ENCODE data around the gene TTLL5. TPM values are rescaled to one million over a fixed set of nuclear protein-coding genes. Genes with fewer than 3 reads are reported as not detected.

The TTLL5 gene
- total and polyA plus RNA-seq, 2 of the 4 experiments (the other 2 are of a cell fraction): 11.9 to 16.7 TPM

DNA sequence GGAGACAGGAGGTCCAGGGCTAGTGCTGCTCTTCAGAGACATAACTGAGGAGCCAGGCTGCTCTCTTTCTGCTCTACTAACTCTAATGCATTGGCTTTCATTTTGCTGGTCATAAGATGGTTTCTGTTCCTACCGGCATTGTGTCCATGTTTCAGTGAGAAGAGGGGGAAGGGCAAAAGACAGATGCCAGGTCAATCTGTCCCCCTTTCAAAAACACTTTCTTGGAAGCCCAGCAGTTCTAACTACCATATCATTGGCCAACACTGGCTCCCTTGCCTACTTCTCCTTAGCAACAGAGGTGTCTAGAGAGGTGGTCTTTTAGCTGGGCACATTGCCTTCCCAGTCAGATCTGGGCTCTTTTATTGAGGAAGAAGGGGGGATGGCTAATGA, 256.9 kb downstream of the TTLL5 start:
- no peaks in the 10 kb centered on the region for H3K79me1 ChIP-seq (ENCODE audit: low read depth in 1 of 2, low read length in 2 of 2)
- no peak overlapping the region for H3K4me3 ChIP-seq (ENCODE audit: insufficient read depth, low read depth, low read length)
- H3K27me3 ChIP-seq (ENCODE audit: control insufficient read depth, insufficient read depth, low read length): no peaks in the 10 kb centered on the region
- ChIA-PET CTCF (no interaction called here), POLR2A (ENCODE audit: unreplicated experiment) (no interaction called here)
- H2BK20ac ChIP-seq (ENCODE audit: low read depth, low read length): no peak overlapping the region
- H2BK5ac ChIP-seq (ENCODE audit: low read depth, low read length, poor library complexity, severe bottlenecking): no peak overlapping the region
- H2BK15ac ChIP-seq (ENCODE audit: low read depth, low read length): no peak overlapping the region
- no peak overlapping the region for H2AK9ac ChIP-seq (replicated peaks; ENCODE audit: low read depth, low read length, poor library complexity)
- no peak overlapping the region for H3K27ac ChIP-seq (ENCODE audit: insufficient read depth, low read length)
- no peak overlapping the region for H4K8ac ChIP-seq (ENCODE audit: low read depth in 2 of 2, low read length in 2 of 2)
- TF ChIP-seq, protein P1, sequence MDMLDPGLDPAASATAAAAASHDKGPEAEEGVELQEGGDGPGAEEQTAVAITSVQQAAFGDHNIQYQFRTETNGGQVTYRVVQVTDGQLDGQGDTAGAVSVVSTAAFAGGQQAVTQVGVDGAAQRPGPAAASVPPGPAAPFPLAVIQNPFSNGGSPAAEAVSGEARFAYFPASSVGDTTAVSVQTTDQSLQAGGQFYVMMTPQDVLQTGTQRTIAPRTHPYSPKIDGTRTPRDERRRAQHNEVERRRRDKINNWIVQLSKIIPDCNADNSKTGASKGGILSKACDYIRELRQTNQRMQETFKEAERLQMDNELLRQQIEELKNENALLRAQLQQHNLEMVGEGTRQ (IDR thresholded peaks at IDR 0.05; ENCODE audit: low read depth, low read length): no peak
- no peak for TF ChIP-seq RAD21 (IDR thresholded peaks at IDR 0.05; ENCODE audit: low read length)
- no peak for TF ChIP-seq FOS (IDR thresholded peaks at IDR 0.05; ENCODE audit: low read depth, low read length)
- no peak for TF ChIP-seq MAZ (IDR thresholded peaks at IDR 0.05; ENCODE audit: borderline replicate concordance, low read depth, low read length)
- no peak for TF ChIP-seq BHLHE40 (IDR thresholded peaks at IDR 0.05; ENCODE audit: low read depth, low read length)
- no peak for TF ChIP-seq MAFK (IDR thresholded peaks at IDR 0.05; ENCODE audit: low read depth, low read length)
- TF ChIP-seq MXI1 (IDR thresholded peaks at IDR 0.05; ENCODE audit: borderline replicate concordance, low read depth, low read length): no peak
- no peak for TF ChIP-seq NFE2L2 (IDR thresholded peaks at IDR 0.05; ENCODE audit: low read depth, low read length)
- TF ChIP-seq RCOR1 (IDR thresholded peaks at IDR 0.05; ENCODE audit: insufficient replicate concordance, low read length): no peak
- no peak for TF ChIP-seq SMC3 (IDR thresholded peaks at IDR 0.05; ENCODE audit: low read depth, low read length)
- TF ChIP-seq CEBPB (IDR thresholded peaks at IDR 0.05; ENCODE audit: low read depth, low read length): no peak
- no peak for TF ChIP-seq RFX5 (IDR thresholded peaks at IDR 0.05; ENCODE audit: low read depth, low read length)
- TF ChIP-seq, protein P2, sequence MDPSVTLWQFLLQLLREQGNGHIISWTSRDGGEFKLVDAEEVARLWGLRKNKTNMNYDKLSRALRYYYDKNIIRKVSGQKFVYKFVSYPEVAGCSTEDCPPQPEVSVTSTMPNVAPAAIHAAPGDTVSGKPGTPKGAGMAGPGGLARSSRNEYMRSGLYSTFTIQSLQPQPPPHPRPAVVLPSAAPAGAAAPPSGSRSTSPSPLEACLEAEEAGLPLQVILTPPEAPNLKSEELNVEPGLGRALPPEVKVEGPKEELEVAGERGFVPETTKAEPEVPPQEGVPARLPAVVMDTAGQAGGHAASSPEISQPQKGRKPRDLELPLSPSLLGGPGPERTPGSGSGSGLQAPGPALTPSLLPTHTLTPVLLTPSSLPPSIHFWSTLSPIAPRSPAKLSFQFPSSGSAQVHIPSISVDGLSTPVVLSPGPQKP (IDR thresholded peaks at IDR 0.05; ENCODE audit: borderline replicate concordance, low read depth, low read length): no peak
- TF ChIP-seq POLR2A (IDR thresholded peaks at IDR 0.05; ENCODE audit: low read depth, low read length): no peak
- TF ChIP-seq CHD1 (IDR thresholded peaks at IDR 0.05; ENCODE audit: low read depth, low read length): no peak
- TF ChIP-seq, protein P3, sequence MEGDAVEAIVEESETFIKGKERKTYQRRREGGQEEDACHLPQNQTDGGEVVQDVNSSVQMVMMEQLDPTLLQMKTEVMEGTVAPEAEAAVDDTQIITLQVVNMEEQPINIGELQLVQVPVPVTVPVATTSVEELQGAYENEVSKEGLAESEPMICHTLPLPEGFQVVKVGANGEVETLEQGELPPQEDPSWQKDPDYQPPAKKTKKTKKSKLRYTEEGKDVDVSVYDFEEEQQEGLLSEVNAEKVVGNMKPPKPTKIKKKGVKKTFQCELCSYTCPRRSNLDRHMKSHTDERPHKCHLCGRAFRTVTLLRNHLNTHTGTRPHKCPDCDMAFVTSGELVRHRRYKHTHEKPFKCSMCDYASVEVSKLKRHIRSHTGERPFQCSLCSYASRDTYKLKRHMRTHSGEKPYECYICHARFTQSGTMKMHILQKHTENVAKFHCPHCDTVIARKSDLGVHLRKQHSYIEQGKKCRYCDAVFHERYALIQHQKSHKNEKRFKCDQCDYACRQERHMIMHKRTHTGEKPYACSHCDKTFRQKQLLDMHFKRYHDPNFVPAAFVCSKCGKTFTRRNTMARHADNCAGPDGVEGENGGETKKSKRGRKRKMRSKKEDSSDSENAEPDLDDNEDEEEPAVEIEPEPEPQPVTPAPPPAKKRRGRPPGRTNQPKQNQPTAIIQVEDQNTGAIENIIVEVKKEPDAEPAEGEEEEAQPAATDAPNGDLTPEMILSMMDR (conservative IDR thresholded peaks at IDR 0.05; ENCODE audit: low read depth, low read length): no peak
- H3K23ac ChIP-seq (ENCODE audit: low read depth, low read length): no peak overlapping the region
- no peak overlapping the region for H3K56ac ChIP-seq (ENCODE audit: extremely low read depth, insufficient read depth, low read length)
- H3K9ac ChIP-seq (ENCODE audit: low read depth, low read length): no peak overlapping the region
- no peak overlapping the region for H3K4me2 ChIP-seq (ENCODE audit: low read depth, low read length)
- no peaks in the 10 kb centered on the region for H3K4me1 ChIP-seq (ENCODE audit: control insufficient read depth, insufficient read depth, low read length)
- dilution Hi-C loops (cut with HindIII; ENCODE audit: low sequenced_read_pairs, unreplicated experiment) (no loop called here), intact Hi-C loops (cut with micrococcal nuclease) (no loop called here), in situ Hi-C loops (cut with MboI; ENCODE audit: low sequenced_read_pairs) (no loop called here)
- H2AK5ac ChIP-seq (ENCODE audit: low read depth, low read length): no peak overlapping the region
- H3K36me3 ChIP-seq (ENCODE audit: control insufficient read depth, insufficient read depth, low read length): no peaks in the 10 kb centered on the region
- no peaks in the 10 kb centered on the region for H4K20me1 ChIP-seq (ENCODE audit: insufficient read depth, low read length)
- H3K18ac ChIP-seq (ENCODE audit: low read depth, low read length): no peak overlapping the region
- no peak for ATAC-seq (ENCODE audit: low read depth)
- no peaks in the 10 kb centered on the region for H3K9me1 ChIP-seq (ENCODE audit: insufficient read depth, low read length)
- WGBS, 2 experiments (ENCODE audit: extremely low coverage in 2 of 2, insufficient read length in 1 of 2): no CpG with 5 or more reads among the region's 1 CpG
- H2BK120ac ChIP-seq (ENCODE audit: low read depth, low read length): no peak overlapping the region
- H3K9me3 ChIP-seq (ENCODE audit: control insufficient read depth, insufficient read depth, low read length): no peaks in the 10 kb centered on the region
- H4K91ac ChIP-seq (ENCODE audit: insufficient read depth, low read depth, low read length): no peak overlapping the region
- BruUV-seq (replicated peaks): no TSS peak
- H3K4ac ChIP-seq (ENCODE audit: low read depth, low read length): no peak overlapping the region
- no peak overlapping the region for H3K14ac ChIP-seq (replicated peaks; ENCODE audit: low read depth, low read length)
- H2AFZ ChIP-seq (replicated peaks; ENCODE audit: low read length, poor library complexity): no peak overlapping the region
- no peak for DNase-seq
- H4K5ac ChIP-seq (ENCODE audit: low read depth, low read length): no peak overlapping the region
